WTC11 (cell line): ENCODE data around the gene TP63. TPM values are rescaled to one million over a fixed set of nuclear protein-coding genes. Genes with fewer than 3 reads are reported as not detected.

Experiments
- ATAC-seq: fragments of 200-7000 bp; cut with Tn5 transposase; 2 replicates; pipeline ENCODE4 v1.10.0; 2021; ENCODE audit warnings: mild to moderate bottlenecking, moderate library complexity
- CTCF ChIA-PET: fragments of 300-600 bp; sonication (Branson Sonifier 250); formaldehyde crosslinking; loops from one replicate; lab custom pipeline; 2021; ENCODE audit warnings: antibody characterized with exemption; lab: Charles Lee
- POLR2A ChIA-PET: fragments of 350-600 bp; sonication (Branson Sonifier 250); formaldehyde crosslinking; loops from one replicate; lab custom pipeline; 2021; ENCODE audit warnings: antibody characterized with exemption; lab: Charles Lee
- DNase-seq: peaks from one replicate; pipeline ENCODE4 v3.0.0; 2021; ENCODE audit warnings: low spot score
- H3K27ac Mint-ChIP-seq: 2 replicates; pipeline ENCODE4 v1.8.0; 2021; ENCODE audit warnings: mixed read lengths
- H3K27me3 Mint-ChIP-seq: 2 replicates; pipeline ENCODE4 v1.8.0; 2021; ENCODE audit warnings: low read depth, mild to moderate bottlenecking, moderate library complexity, mixed read lengths
- H3K36me3 Mint-ChIP-seq: 2 replicates; pipeline ENCODE4 v1.8.0; 2021; ENCODE audit warnings: mixed read lengths
- H3K4me1 Mint-ChIP-seq: 2 replicates; pipeline ENCODE4 v1.8.0; 2022; ENCODE audit warnings: mixed read lengths
- H3K4me3 Mint-ChIP-seq: 2 replicates; pipeline ENCODE4 v1.8.0; 2021; ENCODE audit warnings: mild to moderate bottlenecking, moderate library complexity, mixed read lengths
- H3K9me3 Mint-ChIP-seq: 2 replicates; pipeline ENCODE4 v1.8.0; 2021; ENCODE audit warnings: mixed read lengths
- ATF6 ChIP-seq: sonication (generic); formaldehyde crosslinking; IDR thresholded peaks from 2 replicates; pipeline ENCODE4 v1.8.1; 2023; ENCODE audit warnings: mild to moderate bottlenecking, missing genetic modification reagents
- CBFB ChIP-seq: sonication (generic); formaldehyde crosslinking; IDR thresholded peaks from 2 replicates; pipeline ENCODE4 v1.8.1; 2022; ENCODE audit warnings: mild to moderate bottlenecking, low read depth, missing genetic modification reagents
- EMX1 ChIP-seq: fragments of 250-450 bp; sonication (Bioruptor Pico); IDR thresholded peaks from 2 replicates; pipeline ENCODE4 v1.8.0; 2021; ENCODE audit warnings: mild to moderate bottlenecking
- KAT7 ChIP-seq: sonication (generic); formaldehyde crosslinking; IDR thresholded peaks from 2 replicates; pipeline ENCODE4 v1.8.1; 2023; ENCODE audit warnings: missing genetic modification reagents, mild to moderate bottlenecking, borderline replicate concordance
- MXD4 ChIP-seq: fragments of 250-450 bp; sonication (Bioruptor Pico); IDR thresholded peaks from 2 replicates; pipeline ENCODE4 v1.8.0; 2021; ENCODE audit warnings: mild to moderate bottlenecking, moderate library complexity, borderline replicate concordance
- NFE2L1 ChIP-seq: sonication (generic); formaldehyde crosslinking; IDR thresholded peaks from 2 replicates; pipeline ENCODE4 v1.8.1; 2023; ENCODE audit warnings: missing genetic modification reagents
- NR1H2 ChIP-seq: sonication (generic); formaldehyde crosslinking; IDR thresholded peaks from 2 replicates; pipeline ENCODE4 v1.9.0; 2021; ENCODE audit warnings: mild to moderate bottlenecking, moderate library complexity, missing genetic modification reagents
- NR3C1 ChIP-seq: sonication (generic); formaldehyde crosslinking; conservative IDR thresholded peaks from 2 replicates; pipeline ENCODE4 v1.8.1; 2023; ENCODE audit warnings: low read depth, mild to moderate bottlenecking, missing genetic modification reagents
- OVOL2 ChIP-seq: fragments of 250-450 bp; sonication (Bioruptor Pico); IDR thresholded peaks from 2 replicates; pipeline ENCODE4 v1.9.0; 2021; ENCODE audit warnings: mild to moderate bottlenecking, borderline replicate concordance
- RORB ChIP-seq: fragments of 250-450 bp; sonication (Bioruptor Pico); IDR thresholded peaks from 2 replicates; pipeline ENCODE4 v1.9.0; 2021; ENCODE audit warnings: mild to moderate bottlenecking
- ZBTB21 ChIP-seq: sonication (generic); formaldehyde crosslinking; IDR thresholded peaks from 2 replicates; pipeline ENCODE4 v1.8.1; 2023; ENCODE audit warnings: mild to moderate bottlenecking, missing genetic modification reagents, borderline replicate concordance
- ZNF232 ChIP-seq: sonication (generic); formaldehyde crosslinking; IDR thresholded peaks from 2 replicates; pipeline ENCODE4 v1.8.0; 2022; ENCODE audit warnings: mild to moderate bottlenecking, missing genetic modification reagents
- ZNF396 ChIP-seq: fragments of 250-450 bp; sonication (Bioruptor Pico); IDR thresholded peaks from 2 replicates; pipeline ENCODE4 v1.8.0; 2021; ENCODE audit warnings: mild to moderate bottlenecking, moderate library complexity, borderline replicate concordance
- ZNF425 ChIP-seq: fragments of 250-450 bp; sonication (Bioruptor Pico); conservative IDR thresholded peaks from 2 replicates; pipeline ENCODE4 v1.9.0; 2021; ENCODE audit warnings: mild to moderate bottlenecking
- ZNF512 ChIP-seq: sonication (generic); formaldehyde crosslinking; IDR thresholded peaks from 2 replicates; pipeline ENCODE4 v1.8.1; 2022; ENCODE audit warnings: missing genetic modification reagents, borderline replicate concordance
- total RNA-seq: library from RNA; stranded (reverse); gene quantifications from 3 replicates; pipeline ENCODE4 v1.2.3, GENCODE V29; 2021
- TF ChIP-seq, protein P1 (sequence below): sonication (generic); formaldehyde crosslinking; IDR thresholded peaks from 2 replicates; pipeline ENCODE4 v1.8.0; 2022; ENCODE audit warnings: mild to moderate bottlenecking, missing genetic modification reagents
- TF ChIP-seq, protein P2 (sequence below): fragments of 250-450 bp; sonication (Bioruptor Pico); IDR thresholded peaks from 2 replicates; pipeline ENCODE4 v1.9.0; 2021; ENCODE audit warnings: mild to moderate bottlenecking, borderline replicate concordance
- TF ChIP-seq, protein P3 (sequence below): fragments of 250-450 bp; sonication (Bioruptor Pico); IDR thresholded peaks from 2 replicates; pipeline ENCODE4 v1.9.0; 2021; ENCODE audit warnings: mild to moderate bottlenecking
- TF ChIP-seq, protein P4 (sequence below): sonication (generic); formaldehyde crosslinking; IDR thresholded peaks from 2 replicates; pipeline ENCODE4 v1.8.0; 2023; ENCODE audit warnings: mild to moderate bottlenecking, missing genetic modification reagents
- TF ChIP-seq, protein P5 (sequence below): sonication (generic); formaldehyde crosslinking; IDR thresholded peaks from 2 replicates; pipeline ENCODE4 v1.8.0; 2023; ENCODE audit warnings: missing genetic modification reagents

TP63 gene
- total RNA-seq, 1 experiment from 2014 or later: 0.09 TPM

- no peak for DNase-seq
- ATAC-seq: no peak
- H3K4me3 Mint-ChIP-seq: no peak overlapping the region
- ChIA-PET CTCF (interaction anchor here (0.6 to 1.5 kb wide), 4 partner anchors 14 to 528 kb away, joined by 3 to 7 read pairs (median 4); no protein-coding TSS in a partner anchor), POLR2A (no interaction called here)
- H3K27me3 Mint-ChIP-seq: peaks cover 80% of the 10 kb centered on the region
- no peaks in the 10 kb centered on the region for H3K36me3 Mint-ChIP-seq
- TF ChIP-seq CBFB (CRISPR knock-in tag) (no peak), ZNF425 (CRISPR knock-in tag) (no peak), KAT7 (CRISPR knock-in tag) (no peak), ZNF512 (CRISPR knock-in tag) (no peak), NR3C1 (CRISPR knock-in tag) (no peak), MXD4 (no peak), NR1H2 (CRISPR knock-in tag) (no peak), ZBTB21 (CRISPR knock-in tag) (no peak)
- TF ChIP-seq, protein P1, sequence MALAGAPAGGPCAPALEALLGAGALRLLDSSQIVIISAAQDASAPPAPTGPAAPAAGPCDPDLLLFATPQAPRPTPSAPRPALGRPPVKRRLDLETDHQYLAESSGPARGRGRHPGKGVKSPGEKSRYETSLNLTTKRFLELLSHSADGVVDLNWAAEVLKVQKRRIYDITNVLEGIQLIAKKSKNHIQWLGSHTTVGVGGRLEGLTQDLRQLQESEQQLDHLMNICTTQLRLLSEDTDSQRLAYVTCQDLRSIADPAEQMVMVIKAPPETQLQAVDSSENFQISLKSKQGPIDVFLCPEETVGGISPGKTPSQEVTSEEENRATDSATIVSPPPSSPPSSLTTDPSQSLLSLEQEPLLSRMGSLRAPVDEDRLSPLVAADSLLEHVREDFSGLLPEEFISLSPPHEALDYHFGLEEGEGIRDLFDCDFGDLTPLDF (CRISPR knock-in tag): no peak
- TF ChIP-seq, protein P2, sequence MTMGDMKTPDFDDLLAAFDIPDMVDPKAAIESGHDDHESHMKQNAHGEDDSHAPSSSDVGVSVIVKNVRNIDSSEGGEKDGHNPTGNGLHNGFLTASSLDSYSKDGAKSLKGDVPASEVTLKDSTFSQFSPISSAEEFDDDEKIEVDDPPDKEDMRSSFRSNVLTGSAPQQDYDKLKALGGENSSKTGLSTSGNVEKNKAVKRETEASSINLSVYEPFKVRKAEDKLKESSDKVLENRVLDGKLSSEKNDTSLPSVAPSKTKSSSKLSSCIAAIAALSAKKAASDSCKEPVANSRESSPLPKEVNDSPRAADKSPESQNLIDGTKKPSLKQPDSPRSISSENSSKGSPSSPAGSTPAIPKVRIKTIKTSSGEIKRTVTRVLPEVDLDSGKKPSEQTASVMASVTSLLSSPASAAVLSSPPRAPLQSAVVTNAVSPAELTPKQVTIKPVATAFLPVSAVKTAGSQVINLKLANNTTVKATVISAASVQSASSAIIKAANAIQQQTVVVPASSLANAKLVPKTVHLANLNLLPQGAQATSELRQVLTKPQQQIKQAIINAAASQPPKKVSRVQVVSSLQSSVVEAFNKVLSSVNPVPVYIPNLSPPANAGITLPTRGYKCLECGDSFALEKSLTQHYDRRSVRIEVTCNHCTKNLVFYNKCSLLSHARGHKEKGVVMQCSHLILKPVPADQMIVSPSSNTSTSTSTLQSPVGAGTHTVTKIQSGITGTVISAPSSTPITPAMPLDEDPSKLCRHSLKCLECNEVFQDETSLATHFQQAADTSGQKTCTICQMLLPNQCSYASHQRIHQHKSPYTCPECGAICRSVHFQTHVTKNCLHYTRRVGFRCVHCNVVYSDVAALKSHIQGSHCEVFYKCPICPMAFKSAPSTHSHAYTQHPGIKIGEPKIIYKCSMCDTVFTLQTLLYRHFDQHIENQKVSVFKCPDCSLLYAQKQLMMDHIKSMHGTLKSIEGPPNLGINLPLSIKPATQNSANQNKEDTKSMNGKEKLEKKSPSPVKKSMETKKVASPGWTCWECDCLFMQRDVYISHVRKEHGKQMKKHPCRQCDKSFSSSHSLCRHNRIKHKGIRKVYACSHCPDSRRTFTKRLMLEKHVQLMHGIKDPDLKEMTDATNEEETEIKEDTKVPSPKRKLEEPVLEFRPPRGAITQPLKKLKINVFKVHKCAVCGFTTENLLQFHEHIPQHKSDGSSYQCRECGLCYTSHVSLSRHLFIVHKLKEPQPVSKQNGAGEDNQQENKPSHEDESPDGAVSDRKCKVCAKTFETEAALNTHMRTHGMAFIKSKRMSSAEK: no peak
- peaks cover 11% of the 10 kb centered on the region for H3K4me1 Mint-ChIP-seq
- no peaks in the 10 kb centered on the region for H3K9me3 Mint-ChIP-seq
- no peak overlapping the region for H3K27ac Mint-ChIP-seq
Observed at GRCh38 chr3:189800436-189800835, 169.2 kb downstream of the TP63 start.

DNA sequence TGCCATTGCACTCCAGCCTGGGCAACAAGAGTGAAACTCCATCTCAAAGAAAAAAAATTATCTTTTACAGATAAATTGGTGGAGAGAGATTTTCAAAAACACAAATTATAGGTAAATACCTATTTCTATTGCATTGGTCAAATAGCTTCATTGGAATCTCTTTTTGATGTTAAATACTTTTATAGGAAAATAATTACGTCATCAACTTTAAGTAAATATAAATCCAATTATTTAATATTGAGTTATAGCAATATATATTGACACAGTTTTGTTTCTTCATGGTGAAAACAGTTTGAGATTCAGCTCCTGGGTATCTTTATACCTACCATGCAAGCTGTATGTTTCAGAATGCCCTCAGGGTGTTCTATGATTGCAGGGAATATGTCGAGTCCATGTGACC, 172.1 kb downstream of the TP63 start:
- ChIA-PET POLR2A (no interaction called here), CTCF (no interaction called here)
- peaks cover 35% of the 10 kb centered on the region for H3K4me1 Mint-ChIP-seq
- peaks cover 74% of the 10 kb centered on the region for H3K27me3 Mint-ChIP-seq
- no peak for ATAC-seq
- H3K36me3 Mint-ChIP-seq: no peaks in the 10 kb centered on the region
- DNase-seq: no peak
- H3K4me3 Mint-ChIP-seq: no peak overlapping the region
- H3K9me3 Mint-ChIP-seq: no peaks in the 10 kb centered on the region
- H3K27ac Mint-ChIP-seq: no peak overlapping the region
- TF ChIP-seq ATF6 (CRISPR knock-in tag): no peak
- TF ChIP-seq ZNF232 (CRISPR knock-in tag): no peak
- no peak for TF ChIP-seq NFE2L1 (CRISPR knock-in tag)
- TF ChIP-seq ZNF396 (CRISPR knock-in tag): no peak
- TF ChIP-seq RORB (CRISPR knock-in tag): no peak
- TF ChIP-seq, protein P3, sequence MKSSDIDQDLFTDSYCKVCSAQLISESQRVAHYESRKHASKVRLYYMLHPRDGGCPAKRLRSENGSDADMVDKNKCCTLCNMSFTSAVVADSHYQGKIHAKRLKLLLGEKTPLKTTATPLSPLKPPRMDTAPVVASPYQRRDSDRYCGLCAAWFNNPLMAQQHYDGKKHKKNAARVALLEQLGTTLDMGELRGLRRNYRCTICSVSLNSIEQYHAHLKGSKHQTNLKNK (CRISPR knock-in tag): no peak
- TF ChIP-seq EMX1: no peak
- TF ChIP-seq ZBTB21 (CRISPR knock-in tag): no peak
- TF ChIP-seq OVOL2 (CRISPR knock-in tag): no peak
- TF ChIP-seq NR1H2 (CRISPR knock-in tag): no peak
- TF ChIP-seq, protein P4, sequence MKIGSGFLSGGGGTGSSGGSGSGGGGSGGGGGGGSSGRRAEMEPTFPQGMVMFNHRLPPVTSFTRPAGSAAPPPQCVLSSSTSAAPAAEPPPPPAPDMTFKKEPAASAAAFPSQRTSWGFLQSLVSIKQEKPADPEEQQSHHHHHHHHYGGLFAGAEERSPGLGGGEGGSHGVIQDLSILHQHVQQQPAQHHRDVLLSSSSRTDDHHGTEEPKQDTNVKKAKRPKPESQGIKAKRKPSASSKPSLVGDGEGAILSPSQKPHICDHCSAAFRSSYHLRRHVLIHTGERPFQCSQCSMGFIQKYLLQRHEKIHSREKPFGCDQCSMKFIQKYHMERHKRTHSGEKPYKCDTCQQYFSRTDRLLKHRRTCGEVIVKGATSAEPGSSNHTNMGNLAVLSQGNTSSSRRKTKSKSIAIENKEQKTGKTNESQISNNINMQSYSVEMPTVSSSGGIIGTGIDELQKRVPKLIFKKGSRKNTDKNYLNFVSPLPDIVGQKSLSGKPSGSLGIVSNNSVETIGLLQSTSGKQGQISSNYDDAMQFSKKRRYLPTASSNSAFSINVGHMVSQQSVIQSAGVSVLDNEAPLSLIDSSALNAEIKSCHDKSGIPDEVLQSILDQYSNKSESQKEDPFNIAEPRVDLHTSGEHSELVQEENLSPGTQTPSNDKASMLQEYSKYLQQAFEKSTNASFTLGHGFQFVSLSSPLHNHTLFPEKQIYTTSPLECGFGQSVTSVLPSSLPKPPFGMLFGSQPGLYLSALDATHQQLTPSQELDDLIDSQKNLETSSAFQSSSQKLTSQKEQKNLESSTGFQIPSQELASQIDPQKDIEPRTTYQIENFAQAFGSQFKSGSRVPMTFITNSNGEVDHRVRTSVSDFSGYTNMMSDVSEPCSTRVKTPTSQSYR (CRISPR knock-in tag): no peak
- TF ChIP-seq, protein P5, sequence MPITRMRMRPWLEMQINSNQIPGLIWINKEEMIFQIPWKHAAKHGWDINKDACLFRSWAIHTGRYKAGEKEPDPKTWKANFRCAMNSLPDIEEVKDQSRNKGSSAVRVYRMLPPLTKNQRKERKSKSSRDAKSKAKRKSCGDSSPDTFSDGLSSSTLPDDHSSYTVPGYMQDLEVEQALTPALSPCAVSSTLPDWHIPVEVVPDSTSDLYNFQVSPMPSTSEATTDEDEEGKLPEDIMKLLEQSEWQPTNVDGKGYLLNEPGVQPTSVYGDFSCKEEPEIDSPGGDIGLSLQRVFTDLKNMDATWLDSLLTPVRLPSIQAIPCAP (CRISPR knock-in tag): no peak
